Measurements from ENCODE around the gene CNPY4.

- no peak for TF ChIP-seq TAF1 (IDR thresholded peaks at IDR 0.05; ENCODE audit: low read depth, low read length)
- no peak for TF ChIP-seq POLR2A (IDR thresholded peaks at IDR 0.05; ENCODE audit: low read depth, low read length)
- TF ChIP-seq POLR2AphosphoS5 (IDR thresholded peaks at IDR 0.05; ENCODE audit: low read depth, low read length) = no peak
Measured at GRCh38 chr7:100074841-100075240, 44.6 kb upstream of the CNPY4 start.
